ENCODE data around the gene NT5C1A. TPM values are rescaled to one million over a fixed set of nuclear protein-coding genes. Genes with fewer than 3 reads are reported as not detected.

NT5C1A gene
- total RNA-seq, 1 donor from 2014 or later = 2.8 TPM

DNA sequence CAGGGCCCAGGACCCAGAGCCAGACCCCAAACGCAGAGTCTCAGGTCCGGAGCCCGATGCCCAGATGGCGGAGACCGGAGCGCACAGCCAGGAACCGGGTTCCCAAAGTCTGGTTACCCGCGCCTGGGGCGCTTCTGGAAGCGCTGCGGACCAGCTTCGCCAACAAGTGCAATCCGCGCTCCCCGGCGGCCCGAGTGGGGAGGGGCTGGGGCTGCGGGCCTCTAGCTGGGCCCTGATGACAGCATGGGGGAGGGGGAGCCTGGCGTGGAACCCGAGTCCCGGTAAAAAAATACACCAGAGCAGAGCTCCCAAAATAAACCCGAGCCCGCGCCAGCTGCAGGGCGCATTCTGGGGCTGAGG, 494 bp downstream of the NT5C1A start:
- Mint-ChIP-seq H3K4me3 (peak overlapping the region; percentile 19), H3K27ac (no peak overlapping the region), H3K27me3 (ENCODE audit: insufficient read depth) (peaks cover 14% of the 10 kb centered on the region), H3K36me3 (ENCODE audit: low read depth) (no peaks in the 10 kb centered on the region), H3K4me1 (ENCODE audit: low read depth) (peaks cover 32% of the 10 kb centered on the region), H3K9me3 (no peaks in the 10 kb centered on the region)
- DNase-seq (ENCODE audit: low spot score) = no peak
- intact Hi-C loops (cut with micrococcal nuclease) = no loop called here

DNA sequence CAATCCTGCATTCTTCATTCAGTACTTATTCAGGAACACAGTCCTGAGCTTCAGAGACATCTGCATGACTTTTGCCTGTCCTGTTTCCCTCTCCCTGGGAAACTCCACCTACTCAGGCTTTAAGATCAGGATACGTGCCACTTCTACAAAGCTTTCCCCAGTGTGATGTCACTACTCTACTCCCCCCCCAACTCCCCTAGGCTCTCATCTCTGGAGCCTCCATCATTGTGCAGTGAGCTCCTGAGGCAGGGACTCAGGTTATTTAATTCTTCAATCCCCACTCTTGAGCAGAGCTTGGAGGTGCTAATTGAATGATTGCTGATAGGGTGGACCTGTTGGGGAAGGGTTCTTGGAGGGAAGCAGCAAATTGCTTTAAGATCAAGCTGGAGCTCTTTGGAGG, 1.2 kb downstream of the NT5C1A start:
- H3K4me3 Mint-ChIP-seq = peak overlapping the region; percentile 9
- intact Hi-C loops (cut with micrococcal nuclease) = no loop called here
- H3K36me3 Mint-ChIP-seq (ENCODE audit: low read depth) = no peaks in the 10 kb centered on the region
- H3K27ac Mint-ChIP-seq = no peak overlapping the region
- peaks cover 38% of the 10 kb centered on the region for H3K4me1 Mint-ChIP-seq (ENCODE audit: low read depth)
- H3K27me3 Mint-ChIP-seq (ENCODE audit: insufficient read depth) = peaks cover 14% of the 10 kb centered on the region
- no peak for DNase-seq (ENCODE audit: low spot score)
- no peaks in the 10 kb centered on the region for H3K9me3 Mint-ChIP-seq

DNA sequence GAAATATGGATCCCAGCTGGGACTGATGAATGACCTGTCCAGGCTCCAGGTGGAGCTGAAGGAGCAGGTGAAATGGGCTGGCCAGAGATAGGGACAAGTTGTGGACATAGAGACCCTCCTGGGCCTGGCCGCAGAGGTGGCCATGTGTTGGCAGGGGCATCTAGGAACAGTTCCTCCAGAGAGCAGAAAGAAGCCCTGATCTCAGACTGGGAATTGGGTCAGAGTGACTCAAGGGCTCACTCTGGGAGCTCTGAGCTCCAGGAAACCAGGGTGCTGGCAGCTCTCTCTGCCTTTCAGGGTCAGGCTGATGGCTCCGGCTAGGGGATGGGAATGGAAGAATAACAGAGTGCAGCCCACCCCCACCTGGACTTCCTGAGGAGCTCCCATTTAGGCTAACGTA, 3.0 kb downstream of the NT5C1A start:
- no peak overlapping the region for H3K4me3 Mint-ChIP-seq
- peaks cover 38% of the 10 kb centered on the region for H3K4me1 Mint-ChIP-seq (ENCODE audit: low read depth)
- no peak for DNase-seq (ENCODE audit: low spot score)
- intact Hi-C loops (cut with micrococcal nuclease) = loop anchor here (10.0 kb wide), 2 partner anchors 236 to 516 kb away; partner anchors contain the start of gene MYCL
- no peaks in the 10 kb centered on the region for H3K9me3 Mint-ChIP-seq
- H3K36me3 Mint-ChIP-seq (ENCODE audit: low read depth) = no peaks in the 10 kb centered on the region
- H3K27ac Mint-ChIP-seq = no peak overlapping the region
- H3K27me3 Mint-ChIP-seq (ENCODE audit: insufficient read depth) = peaks cover 14% of the 10 kb centered on the region

DNA sequence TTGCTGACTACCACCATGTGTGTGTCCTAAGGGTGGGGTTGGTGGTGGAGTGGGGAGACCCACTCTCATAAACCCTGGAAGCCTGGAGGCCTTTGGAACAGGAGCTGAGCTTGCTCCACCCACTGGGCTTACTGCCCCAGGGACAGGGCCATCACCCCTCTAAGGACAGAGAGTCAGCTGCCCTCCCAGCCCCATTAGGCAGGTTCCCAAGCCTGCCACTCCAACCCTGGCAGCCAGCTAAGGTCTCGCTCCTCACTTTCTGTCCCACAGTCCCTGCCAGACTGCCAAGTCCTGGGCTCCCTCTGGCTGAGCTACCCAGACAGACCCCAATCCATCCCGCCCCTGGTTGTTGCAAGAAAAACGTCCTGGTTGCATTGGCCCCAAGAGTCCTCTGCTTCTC, 3.8 kb downstream of the NT5C1A start:
- no peak overlapping the region for H3K27ac Mint-ChIP-seq
- H3K4me1 Mint-ChIP-seq (ENCODE audit: low read depth) = peaks cover 38% of the 10 kb centered on the region
- peaks cover 14% of the 10 kb centered on the region for H3K27me3 Mint-ChIP-seq (ENCODE audit: insufficient read depth)
- intact Hi-C loops (cut with micrococcal nuclease) = loop anchor here (10.0 kb wide), 2 partner anchors 237 to 517 kb away; partner anchors contain the start of gene MYCL
- H3K4me3 Mint-ChIP-seq = no peak overlapping the region
- H3K9me3 Mint-ChIP-seq = no peaks in the 10 kb centered on the region
- no peak for DNase-seq (ENCODE audit: low spot score)
- no peaks in the 10 kb centered on the region for H3K36me3 Mint-ChIP-seq (ENCODE audit: low read depth)

DNA sequence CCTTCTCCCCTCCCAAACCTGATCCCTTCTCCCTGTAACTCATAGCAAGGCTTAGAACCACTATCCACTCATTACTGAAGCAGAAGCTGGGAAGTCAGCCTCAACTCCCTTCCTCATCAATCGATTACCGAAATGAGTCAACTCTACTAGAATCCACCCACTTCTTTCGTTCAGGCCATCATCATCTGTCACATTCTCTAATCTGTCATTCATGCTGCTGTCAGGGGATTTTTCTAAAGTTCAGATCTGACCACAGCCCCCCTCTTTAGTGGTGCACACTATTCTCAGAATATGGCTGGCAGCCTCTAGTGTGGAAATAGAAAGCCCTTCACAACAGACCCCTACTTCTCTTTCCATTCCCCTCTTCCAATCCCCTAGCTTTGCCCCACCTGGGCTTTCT, 5.1 kb downstream of the NT5C1A start:
- H3K9me3 Mint-ChIP-seq = no peaks in the 10 kb centered on the region
- peak overlapping the region; percentile 23 for H3K4me3 Mint-ChIP-seq
- peaks cover 38% of the 10 kb centered on the region for H3K4me1 Mint-ChIP-seq (ENCODE audit: low read depth)
- H3K27me3 Mint-ChIP-seq (ENCODE audit: insufficient read depth) = peaks cover 9% of the 10 kb centered on the region
- H3K36me3 Mint-ChIP-seq (ENCODE audit: low read depth) = no peaks in the 10 kb centered on the region
- H3K27ac Mint-ChIP-seq = peak overlapping the region; percentile 62
- intact Hi-C loops (cut with micrococcal nuclease) = loop anchor here (1.0 to 10.0 kb wide), 6 partner anchors 25 to 518 kb away; partner anchors contain the start of genes HPCAL4, MYCL and PPIE
- DNase-seq (ENCODE audit: low spot score) = peak; percentile 46

- Mint-ChIP-seq H3K4me1 (ENCODE audit: low read depth) (peaks cover 27% of the 10 kb centered on the region), H3K27ac (no peak overlapping the region), H3K27me3 (ENCODE audit: insufficient read depth) (no peaks in the 10 kb centered on the region), H3K36me3 (ENCODE audit: low read depth) (no peaks in the 10 kb centered on the region), H3K9me3 (no peaks in the 10 kb centered on the region), H3K4me3 (no peak overlapping the region)
- no peak for DNase-seq (ENCODE audit: low spot score)
- intact Hi-C loops (cut with micrococcal nuclease) = loop anchor here (10.0 kb wide), 2 partner anchors 241 to 521 kb away; partner anchors contain the start of gene MYCL
Measured at GRCh38 chr1:39663559-39663958, 8.3 kb downstream of the NT5C1A start.

DNA sequence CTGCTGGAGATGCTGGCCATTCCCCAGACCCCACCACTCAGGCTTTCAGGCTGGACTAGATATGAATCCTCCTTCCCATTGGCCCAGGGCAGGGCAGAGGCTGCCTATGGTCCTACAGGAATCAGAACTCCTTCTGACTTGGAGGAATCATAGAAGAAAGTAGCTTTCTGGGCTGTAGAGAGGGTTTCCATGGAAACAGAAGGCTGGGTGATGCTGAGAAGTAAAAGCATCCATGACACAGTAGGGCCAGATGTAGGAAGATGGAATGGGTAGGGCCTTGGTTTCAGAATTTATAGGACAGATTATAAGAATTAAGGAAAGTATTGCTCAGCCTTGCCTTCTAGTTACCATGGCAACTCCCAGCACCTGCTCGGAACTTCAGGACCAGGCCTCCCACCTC, 9.0 kb downstream of the NT5C1A start:
- Mint-ChIP-seq H3K4me1 (ENCODE audit: low read depth) (peaks cover 25% of the 10 kb centered on the region), H3K9me3 (no peaks in the 10 kb centered on the region)
- intact Hi-C loops (cut with micrococcal nuclease) = loop anchor here (10.0 kb wide), 2 partner anchors 242 to 522 kb away; partner anchors contain the start of gene MYCL

GRCh38 chr1:39659538-39659937, 12.4 kb downstream of the NT5C1A start:
- Mint-ChIP-seq H3K36me3 (ENCODE audit: low read depth) (no peaks in the 10 kb centered on the region), H3K4me1 (ENCODE audit: low read depth) (peaks cover 13% of the 10 kb centered on the region), H3K27me3 (ENCODE audit: insufficient read depth) (no peaks in the 10 kb centered on the region), H3K4me3 (no peak overlapping the region), H3K27ac (no peak overlapping the region), H3K9me3 (no peaks in the 10 kb centered on the region)
- DNase-seq (ENCODE audit: low spot score) = no peak
- intact Hi-C loops (cut with micrococcal nuclease) = loop anchor here (2.0 to 10.0 kb wide), 2 partner anchors 61 to 325 kb away; no protein-coding TSS in a partner anchor

More for the DNA sequence above, 9.0 kb downstream of the NT5C1A start:
- Mint-ChIP-seq H3K27me3 (ENCODE audit: insufficient read depth) (no peaks in the 10 kb centered on the region), H3K4me3 (no peak overlapping the region), H3K36me3 (ENCODE audit: low read depth) (no peaks in the 10 kb centered on the region), H3K27ac (no peak overlapping the region)
- no peak for DNase-seq (ENCODE audit: low spot score)

DNA sequence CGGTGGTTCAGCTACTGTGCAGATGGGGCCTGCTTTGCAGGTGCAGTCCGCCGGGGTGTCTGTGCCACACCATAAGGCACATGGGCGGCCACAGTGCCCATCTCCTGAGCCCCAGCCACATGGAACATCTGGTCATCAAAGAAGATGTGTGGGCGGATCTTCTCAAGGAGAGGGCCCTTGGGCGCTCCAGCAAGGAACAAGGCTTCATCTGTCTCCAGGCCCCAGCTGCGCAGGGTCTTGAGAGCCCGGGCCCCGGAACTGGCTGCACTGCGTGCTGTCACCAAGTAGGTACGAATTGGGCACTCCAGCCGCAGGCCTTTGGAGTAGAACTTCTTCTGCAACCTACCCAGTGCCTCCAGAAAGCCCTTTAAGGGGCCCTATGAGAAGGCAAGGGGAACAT, 12.8 kb downstream of the NT5C1A start:
- Mint-ChIP-seq H3K9me3 (no peaks in the 10 kb centered on the region), H3K36me3 (ENCODE audit: low read depth) (no peaks in the 10 kb centered on the region), H3K27ac (no peak overlapping the region), H3K4me3 (no peak overlapping the region), H3K27me3 (ENCODE audit: insufficient read depth) (peaks cover 3% of the 10 kb centered on the region), H3K4me1 (ENCODE audit: low read depth) (peaks cover 13% of the 10 kb centered on the region)
- intact Hi-C loops (cut with micrococcal nuclease) = loop anchor here (2.0 to 10.0 kb wide), 2 partner anchors 62 to 324 kb away; no protein-coding TSS in a partner anchor
- DNase-seq (ENCODE audit: low spot score) = no peak

GRCh38 chr1:39657923-39658485, 13.9 kb downstream of the NT5C1A start:
- intact Hi-C loops (cut with micrococcal nuclease) = loop anchor here (2.0 to 10.0 kb wide), 2 partner anchors 63 to 323 kb away; no protein-coding TSS in a partner anchor
- peaks cover 21% of the 10 kb centered on the region for H3K4me1 Mint-ChIP-seq (ENCODE audit: low read depth)
- peaks cover 3% of the 10 kb centered on the region for H3K27me3 Mint-ChIP-seq (ENCODE audit: insufficient read depth)
- peak overlapping the region; percentile 37 for H3K27ac Mint-ChIP-seq
- no peak overlapping the region for H3K4me3 Mint-ChIP-seq
- DNase-seq (ENCODE audit: low spot score) = peak; percentile 51
- no peaks in the 10 kb centered on the region for H3K36me3 Mint-ChIP-seq (ENCODE audit: low read depth)
- no peaks in the 10 kb centered on the region for H3K9me3 Mint-ChIP-seq

GRCh38 chr1:39657402-39657801, 14.5 kb downstream of the NT5C1A start:
- DNase-seq (ENCODE audit: low spot score) = no peak
- H3K4me1 Mint-ChIP-seq (ENCODE audit: low read depth) = peaks cover 21% of the 10 kb centered on the region
- H3K27me3 Mint-ChIP-seq (ENCODE audit: insufficient read depth) = peaks cover 3% of the 10 kb centered on the region
- H3K4me3 Mint-ChIP-seq = no peak overlapping the region
- H3K36me3 Mint-ChIP-seq (ENCODE audit: low read depth) = no peaks in the 10 kb centered on the region
- H3K27ac Mint-ChIP-seq = no peak overlapping the region
- intact Hi-C loops (cut with micrococcal nuclease) = loop anchor here (10.0 kb wide), 1 partner anchor 323 kb away; no protein-coding TSS in a partner anchor
- no peaks in the 10 kb centered on the region for H3K9me3 Mint-ChIP-seq

- Mint-ChIP-seq H3K27ac (no peak overlapping the region), H3K27me3 (ENCODE audit: insufficient read depth) (peaks cover 3% of the 10 kb centered on the region), H3K9me3 (no peaks in the 10 kb centered on the region), H3K36me3 (ENCODE audit: low read depth) (no peaks in the 10 kb centered on the region), H3K4me3 (no peak overlapping the region), H3K4me1 (ENCODE audit: low read depth) (peaks cover 21% of the 10 kb centered on the region)
- intact Hi-C loops (cut with micrococcal nuclease) = loop anchor here (10.0 kb wide), 1 partner anchor 322 kb away; no protein-coding TSS in a partner anchor
- no peak for DNase-seq (ENCODE audit: low spot score)
Measured at GRCh38 chr1:39656391-39656790, 15.5 kb downstream of the NT5C1A start.

DNA sequence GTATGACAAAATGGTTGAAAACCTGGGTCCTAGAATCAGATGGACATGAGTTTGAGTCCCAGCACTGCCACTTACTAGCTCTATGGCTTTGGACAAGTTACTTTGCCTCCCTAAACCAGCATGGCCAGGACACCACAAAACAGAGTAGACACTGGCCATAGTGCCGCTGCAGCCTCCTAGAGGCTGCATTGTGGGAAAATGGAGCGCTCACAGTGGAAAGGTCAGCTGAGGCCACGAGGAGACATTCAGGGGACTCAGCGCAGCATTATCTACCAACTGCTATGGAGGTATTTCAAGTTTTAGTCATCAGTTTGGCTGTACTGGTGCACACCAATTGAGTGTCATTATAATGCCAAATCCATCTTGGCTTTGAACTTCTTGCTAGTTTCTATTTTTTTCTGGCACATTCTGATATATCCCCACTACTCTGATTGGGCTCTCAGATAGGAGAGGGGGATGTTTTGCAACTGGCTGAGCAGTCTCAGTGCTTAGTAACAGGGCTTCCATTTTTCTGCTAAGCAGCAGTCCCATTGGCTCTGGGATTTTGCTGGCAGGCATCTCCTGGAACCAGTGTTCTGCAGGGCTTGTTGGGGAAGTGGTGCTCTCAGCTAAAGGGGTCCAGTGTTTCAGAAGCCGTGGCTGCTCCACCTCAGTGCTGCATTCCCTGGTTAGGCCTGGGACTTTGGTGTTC, 16.2 kb downstream of the NT5C1A start:
- intact Hi-C loops (cut with micrococcal nuclease) = loop anchor here (10.0 kb wide), 1 partner anchor 321 kb away; no protein-coding TSS in a partner anchor
- Mint-ChIP-seq H3K9me3 (no peaks in the 10 kb centered on the region), H3K4me3 (no peak overlapping the region), H3K4me1 (ENCODE audit: low read depth) (peaks cover 21% of the 10 kb centered on the region), H3K27me3 (ENCODE audit: insufficient read depth) (peaks cover 3% of the 10 kb centered on the region), H3K36me3 (ENCODE audit: low read depth) (no peaks in the 10 kb centered on the region), H3K27ac (no peak overlapping the region)
- DNase-seq (ENCODE audit: low spot score) = no peak
